BLaER1 (cell line): ENCODE measurements around the gene PRUNE2.

Experiments used
- H3K27ac ChIP-seq: shearing (Covaris generic); formaldehyde crosslinking; 2 replicates; pipeline ENCODE4 v1.8.1; 2022
- H3K27me3 ChIP-seq: shearing (Covaris generic); formaldehyde crosslinking; 2 replicates; pipeline ENCODE4 v1.8.1; 2022
- H3K36me3 ChIP-seq: shearing (Covaris generic); formaldehyde crosslinking; 2 replicates; pipeline ENCODE4 v1.8.1; 2022
- H3K4me1 ChIP-seq: shearing (Covaris generic); formaldehyde crosslinking; 2 replicates; pipeline ENCODE4 v1.8.1; 2022
- H3K4me2 ChIP-seq: shearing (Covaris generic); formaldehyde crosslinking; 2 replicates; pipeline ENCODE4 v1.8.1; 2022
- H3K4me3 ChIP-seq: shearing (Covaris generic); formaldehyde crosslinking; 2 replicates; pipeline ENCODE4 v1.8.1; 2022
- H3K9ac ChIP-seq: shearing (Covaris generic); formaldehyde crosslinking; 2 replicates; pipeline ENCODE4 v1.8.1; 2022
- H3K9me3 ChIP-seq: shearing (Covaris generic); formaldehyde crosslinking; 2 replicates; pipeline ENCODE4 v1.8.1; 2022
- H4K20me1 ChIP-seq: shearing (Covaris generic); formaldehyde crosslinking; 2 replicates; pipeline ENCODE4 v1.8.1; 2022
- Cebpa-rat ChIP-seq: shearing (Covaris generic); IDR thresholded peaks from 2 replicates; pipeline ENCODE4 v1.8.1; 2022

The PRUNE2 gene

GRCh38 chr9:76729116-76729515 is 176.8 kb downstream of the PRUNE2 start:
- no peaks in the 10 kb centered on the region for H3K36me3 ChIP-seq
- H3K9me3 ChIP-seq, result no peaks in the 10 kb centered on the region
- TF ChIP-seq Cebpa-rat, result no peak
- H3K27me3 ChIP-seq, result no peaks in the 10 kb centered on the region
- H3K27ac ChIP-seq, result no peak overlapping the region
- H3K4me3 ChIP-seq, result no peak overlapping the region
- no peaks in the 10 kb centered on the region for H4K20me1 ChIP-seq
- no peak overlapping the region for H3K4me2 ChIP-seq
- H3K4me1 ChIP-seq, result peaks cover 19% of the 10 kb centered on the region
- no peak overlapping the region for H3K9ac ChIP-seq

GRCh38 chr9:76725885-76726284 is 180.0 kb downstream of the PRUNE2 start:
- Histone ChIP-seq H3K9ac (no peak overlapping the region), H3K9me3 (no peaks in the 10 kb centered on the region), H3K4me3 (no peak overlapping the region), H3K36me3 (no peaks in the 10 kb centered on the region), H3K27ac (no peak overlapping the region), H3K4me2 (peak overlapping the region; percentile 50), H4K20me1 (no peaks in the 10 kb centered on the region), H3K4me1 (peaks cover 24% of the 10 kb centered on the region), H3K27me3 (no peaks in the 10 kb centered on the region)
- no peak for TF ChIP-seq Cebpa-rat

GRCh38 chr9:76725011-76725546 is 180.8 kb downstream of the PRUNE2 start:
- no peaks in the 10 kb centered on the region for H3K36me3 ChIP-seq
- no peaks in the 10 kb centered on the region for H4K20me1 ChIP-seq
- H3K4me3 ChIP-seq, result no peak overlapping the region
- H3K9me3 ChIP-seq, result no peaks in the 10 kb centered on the region
- H3K4me1 ChIP-seq, result peaks cover 24% of the 10 kb centered on the region
- H3K9ac ChIP-seq, result no peak overlapping the region
- H3K27me3 ChIP-seq, result no peaks in the 10 kb centered on the region
- no peak for TF ChIP-seq Cebpa-rat
- H3K27ac ChIP-seq, result no peak overlapping the region
- H3K4me2 ChIP-seq, result peak overlapping the region; percentile 50

- Histone ChIP-seq H3K4me2 (no peak overlapping the region), H3K27ac (no peak overlapping the region), H3K27me3 (no peaks in the 10 kb centered on the region), H3K4me3 (no peak overlapping the region), H3K9me3 (no peaks in the 10 kb centered on the region), H4K20me1 (no peaks in the 10 kb centered on the region), H3K9ac (no peak overlapping the region), H3K4me1 (peaks cover 17% of the 10 kb centered on the region), H3K36me3 (no peaks in the 10 kb centered on the region)
- no peak for TF ChIP-seq Cebpa-rat
These were observed 185.7 kb downstream of the PRUNE2 start for GRCh38 chr9:76720245-76720644.

GRCh38 chr9:76718166-76718565 is 187.7 kb downstream of the PRUNE2 start:
- Histone ChIP-seq H3K36me3 (no peaks in the 10 kb centered on the region), H3K4me2 (no peak overlapping the region), H3K9ac (no peak overlapping the region), H3K4me3 (no peak overlapping the region), H3K9me3 (no peaks in the 10 kb centered on the region), H4K20me1 (no peaks in the 10 kb centered on the region), H3K27me3 (no peaks in the 10 kb centered on the region), H3K27ac (no peak overlapping the region), H3K4me1 (0 out of 2 replicates have a peak, but pooled peaks cover 4% of the 10 kb centered on the region)
- TF ChIP-seq Cebpa-rat, result no peak

- H3K4me3 ChIP-seq, result no peak overlapping the region
- no peak overlapping the region for H3K27ac ChIP-seq
- H3K9ac ChIP-seq, result no peak overlapping the region
- no peaks in the 10 kb centered on the region for H4K20me1 ChIP-seq
- TF ChIP-seq Cebpa-rat, result no peak
- H3K27me3 ChIP-seq, result no peaks in the 10 kb centered on the region
- H3K4me1 ChIP-seq, result 0 out of 2 replicates have a peak, but pooled peaks cover 4% of the 10 kb centered on the region
- no peaks in the 10 kb centered on the region for H3K36me3 ChIP-seq
- H3K9me3 ChIP-seq, result no peaks in the 10 kb centered on the region
- H3K4me2 ChIP-seq, result no peak overlapping the region
These were observed 188.3 kb downstream of the PRUNE2 start for GRCh38 chr9:76717613-76718012.

GRCh38 chr9:76717176-76717575 is 188.7 kb downstream of the PRUNE2 start:
- no peak overlapping the region for H3K4me3 ChIP-seq
- 0 out of 2 replicates have a peak, but pooled peaks cover 4% of the 10 kb centered on the region for H3K4me1 ChIP-seq
- H3K27ac ChIP-seq, result no peak overlapping the region
- H3K9me3 ChIP-seq, result no peaks in the 10 kb centered on the region
- no peaks in the 10 kb centered on the region for H3K27me3 ChIP-seq
- H3K36me3 ChIP-seq, result no peaks in the 10 kb centered on the region
- no peak overlapping the region for H3K4me2 ChIP-seq
- no peaks in the 10 kb centered on the region for H4K20me1 ChIP-seq
- H3K9ac ChIP-seq, result no peak overlapping the region
- TF ChIP-seq Cebpa-rat, result no peak

GRCh38 chr9:76716085-76716672 is 189.7 kb downstream of the PRUNE2 start:
- H3K4me1 ChIP-seq, result 0 out of 2 replicates have a peak, but pooled peaks cover 4% of the 10 kb centered on the region
- no peak for TF ChIP-seq Cebpa-rat
- no peak overlapping the region for H3K9ac ChIP-seq
- no peak overlapping the region for H3K4me2 ChIP-seq
- no peaks in the 10 kb centered on the region for H4K20me1 ChIP-seq
- H3K4me3 ChIP-seq, result no peak overlapping the region
- no peaks in the 10 kb centered on the region for H3K9me3 ChIP-seq
- no peak overlapping the region for H3K27ac ChIP-seq
- H3K27me3 ChIP-seq, result no peaks in the 10 kb centered on the region
- no peaks in the 10 kb centered on the region for H3K36me3 ChIP-seq

GRCh38 chr9:76713381-76713780 is 192.5 kb downstream of the PRUNE2 start:
- Histone ChIP-seq H3K9me3 (no peaks in the 10 kb centered on the region), H3K4me3 (no peak overlapping the region), H3K9ac (no peak overlapping the region), H3K36me3 (no peaks in the 10 kb centered on the region), H3K4me2 (peak overlapping the region; percentile 18; the same call in 1 of the 2 replicates), H3K4me1 (0 out of 2 replicates have a peak, but pooled peaks cover 4% of the 10 kb centered on the region), H4K20me1 (no peaks in the 10 kb centered on the region), H3K27me3 (no peaks in the 10 kb centered on the region), H3K27ac (no peak overlapping the region)
- no peak for TF ChIP-seq Cebpa-rat

- H3K4me2 ChIP-seq, result no peak overlapping the region
- no peak overlapping the region for H3K9ac ChIP-seq
- no peak for TF ChIP-seq Cebpa-rat
- H3K27me3 ChIP-seq, result no peaks in the 10 kb centered on the region
- H3K4me1 ChIP-seq, result peaks cover 16% of the 10 kb centered on the region
- no peaks in the 10 kb centered on the region for H3K9me3 ChIP-seq
- H3K27ac ChIP-seq, result no peak overlapping the region
- no peak overlapping the region for H3K4me3 ChIP-seq
- no peaks in the 10 kb centered on the region for H3K36me3 ChIP-seq
- H4K20me1 ChIP-seq, result no peaks in the 10 kb centered on the region
These were observed 196.9 kb downstream of the PRUNE2 start for GRCh38 chr9:76709020-76709419.
